K562 (cell line): ENCODE measurements around the gene DPM1. TPM values are rescaled to one million over a fixed set of nuclear protein-coding genes. Genes with fewer than 3 reads are reported as not detected.

ENCODE experiments used
- ELK1 ChIP-seq: sonication (generic); formaldehyde crosslinking; IDR thresholded peaks from 2 replicates; pipeline ENCODE4 v1.8.1; 2022; ENCODE audit warnings: missing genetic modification reagents
- GTF2E2 ChIP-seq: fragments of 200-800 bp; sonication (Bioruptor generic); IDR thresholded peaks from 2 replicates; pipeline ENCODE4 v1.6.1; 2016; ENCODE audit warnings: missing genetic modification characterization, missing compliant biosample characterization
- LEF1 ChIP-seq: fragments of 450-650 bp; IDR thresholded peaks from 2 replicates; pipeline ENCODE4 v1.6.1; 2016; ENCODE audit warnings: mild to moderate bottlenecking
- NFATC3 ChIP-seq: fragments of 450-650 bp; IDR thresholded peaks from 2 replicates; pipeline ENCODE4 v1.6.1; 2017; ENCODE audit warnings: mild to moderate bottlenecking
- NFYB ChIP-seq: IDR thresholded peaks from 2 replicates; pipeline ENCODE4 v1.6.1; 2011; ENCODE audit warnings: mild to moderate bottlenecking, moderate library complexity; ENCODE audit not compliant: insufficient read length; ENCODE audit errors: extremely low read depth
- POLR2A ChIP-seq: fragments of 450-650 bp; conservative IDR thresholded peaks from 2 replicates; pipeline ENCODE4 v1.6.1; 2016
- RAD21 ChIP-seq, 2 experiments: fragments of 250-450 bp in 1 of 2; fragments of 450-650 bp in 1 of 2; sonication (Bioruptor Pico) in 1 of 2; formaldehyde crosslinking in 1 of 2; IDR thresholded peaks in 1 of 2; conservative IDR thresholded peaks in 1 of 2; 2 replicates each; pipeline versions ENCODE4 v1.4.0 to v1.8.0; 2020 to 2022; ENCODE audit warnings: mild to moderate bottlenecking in 2 of 2, moderate library complexity in 1 of 2
- RBM39 ChIP-seq: fragments of 200-400 bp; formaldehyde crosslinking; optimal IDR thresholded peaks from 2 replicates; pipeline ENCODE3; 2018; ENCODE audit warnings: low read depth, low read length
- STAG1 ChIP-seq: sonication (generic); formaldehyde crosslinking; IDR thresholded peaks from 2 replicates; pipeline ENCODE4 v1.5.0; 2020; ENCODE audit warnings: missing genetic modification reagents, borderline replicate concordance
- TAF1 ChIP-seq: IDR thresholded peaks from 2 replicates; pipeline ENCODE4 v1.6.1; 2011; ENCODE audit warnings: mild to moderate bottlenecking, low read length, moderate library complexity; ENCODE audit not compliant: insufficient read depth, control insufficient read depth, severe bottlenecking; ENCODE audit errors: extremely low read depth
- TBL1XR1 ChIP-seq, 2 experiments: IDR thresholded peaks; 2 replicates each; pipeline ENCODE4 v1.6.1; 2012; ENCODE audit warnings: improper control_type of control experiment in 2 of 2, low read length in 2 of 2, mild to moderate bottlenecking in 1 of 2
- TEAD1 ChIP-seq, 2 experiments: fragments of 450-650 bp in 1 of 2; sonication (generic) in 1 of 2; formaldehyde crosslinking; IDR thresholded peaks; 2 replicates each; pipeline versions ENCODE4 v1.4.0 to v1.8.0; 2020 to 2022; ENCODE audit warnings: mild to moderate bottlenecking in 2 of 2, missing genetic modification reagents in 1 of 2
- WHSC1 ChIP-seq: IDR thresholded peaks from one replicate; pipeline ENCODE4 v1.6.1; 2012; ENCODE audit warnings: low read length, control low read depth, inconsistent platforms
- ZNF239 ChIP-seq: fragments of 250-450 bp; sonication (Bioruptor Pico); IDR thresholded peaks from 2 replicates; pipeline ENCODE4 v1.4.0; 2020; ENCODE audit warnings: mild to moderate bottlenecking
- ZNF282 ChIP-seq: sonication (generic); formaldehyde crosslinking; IDR thresholded peaks from 2 replicates; pipeline ENCODE4 v1.8.1; 2023; ENCODE audit warnings: missing genetic modification reagents
- ZNF354B ChIP-seq: fragments of 250-450 bp; sonication (Bioruptor Pico); IDR thresholded peaks from 2 replicates; pipeline ENCODE4 v1.4.0; 2020
- ZNF436 ChIP-seq: fragments of 250-450, 450-650 bp; sonication (Bioruptor Pico); formaldehyde crosslinking; IDR thresholded peaks from 2 replicates; pipeline ENCODE4 v1.7.0; 2020; ENCODE audit warnings: mild to moderate bottlenecking
- ZNF778 ChIP-seq: fragments of 450-650 bp; formaldehyde crosslinking; IDR thresholded peaks from 2 replicates; pipeline ENCODE4 v1.4.0; 2020; ENCODE audit warnings: mild to moderate bottlenecking, moderate library complexity
- ZSCAN32 ChIP-seq: fragments of 450-650 bp; formaldehyde crosslinking; IDR thresholded peaks from 2 replicates; pipeline ENCODE4 v1.4.0; 2020; ENCODE audit warnings: mild to moderate bottlenecking, moderate library complexity
- polyA plus RNA-seq, 8 experiments: library from polyadenylated mRNA; depleted of rRNA in 4 of 8; stranded (reverse) in 5 of 8; unstranded in 3 of 8; fragments of >200 nt; fragmentation: Nextera tagmentation in 2 of 8; fragmentation: Illumina TruSeq in 1 of 8; extraction: Ambion mirVana in 2 of 8; extraction: Trizol in 1 of 8; gene quantifications; 2 replicates each; pipeline versions ENCODE4 v1.2.1 to v1.2.3, GENCODE V29; 2011 to 2014; ENCODE audit warnings: inconsistent platforms in 1 of 8, missing spikeins in 1 of 8
- total RNA-seq, 7 experiments: library from RNA; depleted of rRNA in 6 of 7; stranded (reverse); fragments of >200 nt in 6 of 7; fragmentation: Illumina TruSeq in 2 of 7; extraction: Trizol in 2 of 7; gene quantifications; 2 replicates each; pipeline versions ENCODE4 v1.2.1 to v1.2.3, GENCODE V29; 2011 to 2021; ENCODE audit warnings: low replicate concordance in 1 of 7
- TF ChIP-seq, protein P1 (sequence below): fragments of 150-350 bp; conservative IDR thresholded peaks from 2 replicates; pipeline ENCODE4 v1.6.1; 2014; ENCODE audit warnings: low read length
- TF ChIP-seq, protein P2 (sequence below): fragments of 200-800 bp; sonication (Bioruptor generic); IDR thresholded peaks from 2 replicates; pipeline ENCODE4 v1.6.1; 2017; ENCODE audit warnings: missing genetic modification characterization, missing compliant biosample characterization
- TF ChIP-seq, protein P3 (sequence below): fragments of 250-450 bp; sonication (Bioruptor Pico); IDR thresholded peaks from 2 replicates; pipeline ENCODE4 v1.8.0; 2022; ENCODE audit warnings: inconsistent platforms

The DPM1 gene
- total and polyA plus RNA-seq, 9 of the 15 experiments (the other 6 are each of a cell fraction or from before 2014, with no cell fraction given) = 75.2 to 190 (median 153) TPM

DNA sequence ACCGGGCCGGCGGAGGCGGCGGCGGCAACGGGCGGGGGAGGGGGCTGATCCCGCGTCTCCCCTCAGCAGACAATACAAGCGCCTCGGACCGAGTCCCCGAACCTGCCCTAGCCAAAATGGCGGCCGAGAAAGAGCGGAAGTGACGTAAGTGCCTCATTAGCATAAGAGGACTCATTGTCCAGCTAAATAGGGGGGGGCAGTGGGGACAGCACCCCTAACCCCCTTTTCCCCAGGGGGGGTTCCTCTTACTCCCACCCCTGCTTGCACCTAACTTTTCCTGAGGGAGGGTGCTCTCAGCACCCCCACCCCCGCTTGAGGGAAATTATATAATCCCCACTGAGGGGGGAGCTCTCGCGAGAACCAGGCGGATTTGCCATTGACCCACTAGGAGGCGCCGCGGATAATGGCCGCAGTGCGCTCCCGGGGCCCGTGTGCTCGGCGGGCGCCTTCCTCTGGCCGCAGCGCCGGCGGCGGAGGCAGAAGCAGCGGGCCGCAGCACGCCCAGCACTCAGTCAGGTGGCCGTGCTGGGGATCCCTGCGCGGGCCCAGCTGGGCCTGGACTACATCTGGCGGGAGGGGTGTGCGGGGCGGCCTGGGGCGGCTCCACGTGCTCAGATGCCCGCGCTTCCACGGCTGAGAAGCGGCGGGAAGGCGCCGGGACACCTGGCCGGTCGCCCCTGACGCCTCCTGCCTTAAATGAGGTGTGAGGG lies 26.9 kb downstream of the DPM1 start, which contains the start of gene ADNP (continued):
- TF ChIP-seq TAF1 (peak; percentile 98), NFYB (no peak), TEAD1 (CRISPR knock-in tag; IDR thresholded peaks at IDR 0.05) (peak; percentile 77 to 80; a peak in 3 of 4 replicates), GTF2E2 (tag) (peak; percentile 96), WHSC1 (no peak), ZNF354B (CRISPR knock-in tag) (no peak), ZNF282 (peak; percentile 91), POLR2A (peak; percentile 80), NFATC3 (no peak), ZNF436 (CRISPR knock-in tag) (no peak), ELK1 (CRISPR knock-in tag) (no peak), ZNF778 (CRISPR knock-in tag) (no peak), TBL1XR1 (IDR thresholded peaks at IDR 0.05; ENCODE audit: low read length in 2 of 2) (peak; percentile 58 to 83; a peak in 3 of 4 replicates), ZNF239 (CRISPR knock-in tag) (no peak), STAG1 (peak; percentile 46; the same call in 1 of the 2 replicates), ZSCAN32 (CRISPR knock-in tag) (no peak), LEF1 (no peak; the same call in 1 of the 2 replicates), RAD21 (CRISPR knock-in tag; conservative IDR thresholded peaks at IDR 0.05 in 1 of 2, IDR thresholded peaks at IDR 0.05 in 1 of 2) (peak; percentile 45 to 48; a peak in 3 of 4 replicates), RBM39 (no peak)
- TF ChIP-seq, protein P1, sequence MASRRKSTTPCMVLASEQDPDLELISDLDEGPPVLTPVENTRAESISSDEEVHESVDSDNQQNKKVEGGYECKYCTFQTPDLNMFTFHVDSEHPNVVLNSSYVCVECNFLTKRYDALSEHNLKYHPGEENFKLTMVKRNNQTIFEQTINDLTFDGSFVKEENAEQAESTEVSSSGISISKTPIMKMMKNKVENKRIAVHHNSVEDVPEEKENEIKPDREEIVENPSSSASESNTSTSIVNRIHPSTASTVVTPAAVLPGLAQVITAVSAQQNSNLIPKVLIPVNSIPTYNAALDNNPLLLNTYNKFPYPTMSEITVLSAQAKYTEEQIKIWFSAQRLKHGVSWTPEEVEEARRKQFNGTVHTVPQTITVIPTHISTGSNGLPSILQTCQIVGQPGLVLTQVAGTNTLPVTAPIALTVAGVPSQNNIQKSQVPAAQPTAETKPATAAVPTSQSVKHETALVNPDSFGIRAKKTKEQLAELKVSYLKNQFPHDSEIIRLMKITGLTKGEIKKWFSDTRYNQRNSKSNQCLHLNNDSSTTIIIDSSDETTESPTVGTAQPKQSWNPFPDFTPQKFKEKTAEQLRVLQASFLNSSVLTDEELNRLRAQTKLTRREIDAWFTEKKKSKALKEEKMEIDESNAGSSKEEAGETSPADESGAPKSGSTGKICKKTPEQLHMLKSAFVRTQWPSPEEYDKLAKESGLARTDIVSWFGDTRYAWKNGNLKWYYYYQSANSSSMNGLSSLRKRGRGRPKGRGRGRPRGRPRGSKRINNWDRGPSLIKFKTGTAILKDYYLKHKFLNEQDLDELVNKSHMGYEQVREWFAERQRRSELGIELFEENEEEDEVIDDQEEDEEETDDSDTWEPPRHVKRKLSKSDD = peak; percentile 93
- TF ChIP-seq, protein P2, sequence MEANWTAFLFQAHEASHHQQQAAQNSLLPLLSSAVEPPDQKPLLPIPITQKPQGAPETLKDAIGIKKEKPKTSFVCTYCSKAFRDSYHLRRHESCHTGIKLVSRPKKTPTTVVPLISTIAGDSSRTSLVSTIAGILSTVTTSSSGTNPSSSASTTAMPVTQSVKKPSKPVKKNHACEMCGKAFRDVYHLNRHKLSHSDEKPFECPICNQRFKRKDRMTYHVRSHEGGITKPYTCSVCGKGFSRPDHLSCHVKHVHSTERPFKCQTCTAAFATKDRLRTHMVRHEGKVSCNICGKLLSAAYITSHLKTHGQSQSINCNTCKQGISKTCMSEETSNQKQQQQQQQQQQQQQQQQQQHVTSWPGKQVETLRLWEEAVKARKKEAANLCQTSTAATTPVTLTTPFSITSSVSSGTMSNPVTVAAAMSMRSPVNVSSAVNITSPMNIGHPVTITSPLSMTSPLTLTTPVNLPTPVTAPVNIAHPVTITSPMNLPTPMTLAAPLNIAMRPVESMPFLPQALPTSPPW (CRISPR knock-in tag) = peak; percentile 98
- TF ChIP-seq, protein P3, sequence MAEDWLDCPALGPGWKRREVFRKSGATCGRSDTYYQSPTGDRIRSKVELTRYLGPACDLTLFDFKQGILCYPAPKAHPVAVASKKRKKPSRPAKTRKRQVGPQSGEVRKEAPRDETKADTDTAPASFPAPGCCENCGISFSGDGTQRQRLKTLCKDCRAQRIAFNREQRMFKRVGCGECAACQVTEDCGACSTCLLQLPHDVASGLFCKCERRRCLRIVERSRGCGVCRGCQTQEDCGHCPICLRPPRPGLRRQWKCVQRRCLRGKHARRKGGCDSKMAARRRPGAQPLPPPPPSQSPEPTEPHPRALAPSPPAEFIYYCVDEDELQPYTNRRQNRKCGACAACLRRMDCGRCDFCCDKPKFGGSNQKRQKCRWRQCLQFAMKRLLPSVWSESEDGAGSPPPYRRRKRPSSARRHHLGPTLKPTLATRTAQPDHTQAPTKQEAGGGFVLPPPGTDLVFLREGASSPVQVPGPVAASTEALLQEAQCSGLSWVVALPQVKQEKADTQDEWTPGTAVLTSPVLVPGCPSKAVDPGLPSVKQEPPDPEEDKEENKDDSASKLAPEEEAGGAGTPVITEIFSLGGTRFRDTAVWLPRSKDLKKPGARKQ (CRISPR knock-in tag) = no peak
